Thyroid gland (tissue), 4 donors: ENCODE results near the gene STYXL1. TPM values are rescaled to one million over a fixed set of nuclear protein-coding genes. Genes with fewer than 3 reads are reported as not detected.
"Not testable (repeated sequence)": the region's sequence is repeated elsewhere in the genome, so short reads cannot be mapped to it uniquely, and the experiment has no call there.

ENCODE experiments used
- DNase-seq, 2 donors: peaks; one replicate each; pipeline ENCODE4 v3.0.0-alpha.2; 2019
- H3K27ac ChIP-seq, 3 donors: fragments of 200-600 bp; sonication (generic); 1 replicate in 2 of 3; 2 replicates in 1 of 3; pipeline ENCODE4 v1.5.1; 2016 to 2019; ENCODE audit warnings: mild to moderate bottlenecking in 1 of 3, moderate library complexity in 1 of 3
- H3K27me3 ChIP-seq: fragments of 200-600 bp; sonication (generic); one replicate; pipeline ENCODE4 v1.5.1; 2019
- H3K36me3 ChIP-seq, 2 donors: fragments of 200-600 bp; sonication (generic); one replicate each; pipeline ENCODE4 v1.5.1; 2016 to 2019
- H3K4me1 ChIP-seq, 2 donors: fragments of 200-600 bp; sonication (generic); one replicate each; pipeline ENCODE4 v1.5.1; 2017 to 2019
- H3K4me3 ChIP-seq, 3 donors: fragments of 200-600 bp; sonication (generic); replicated peaks in 1 of 3; 1 replicate in 2 of 3; 2 replicates in 1 of 3; pipeline ENCODE4 v1.5.1; 2016; ENCODE audit warnings: mild to moderate bottlenecking in 1 of 3
- H3K9me3 ChIP-seq: fragments of 200-600 bp; sonication (generic); one replicate; pipeline ENCODE4 v1.5.1; 2017
- CTCF ChIP-seq, 6 experiments: fragments of 200-600 bp in 3 of 6; fragments of 450-650 bp in 3 of 6; sonication (generic) in 3 of 6; IDR thresholded peaks; one replicate each; pipeline ENCODE4 v1.5.1; 2016 to 2019; ENCODE audit warnings: antibody characterized with exemption in 6 of 6, mild to moderate bottlenecking in 2 of 6, inconsistent platforms in 1 of 6, moderate library complexity in 1 of 6
- POLR2A ChIP-seq, 2 donors: fragments of 450-650 bp; IDR thresholded peaks; one replicate each; pipeline ENCODE4 v1.6.1; 2017; ENCODE audit warnings: antibody characterized with exemption in 2 of 2, mild to moderate bottlenecking in 2 of 2, moderate library complexity in 1 of 2
- WGBS, 2 donors: methylation state at CpG; one replicate each; pipeline ENCODE4 v1.1.5; 2017; 5-methylcytosine and 5-hydroxymethylcytosine counted together
- intact Hi-C: fragments of 100-400 bp; cut with DNase I; formaldehyde crosslinking; loops from one replicate; pipeline ENCODE4 v1.15.1; 2023
- total RNA-seq, 4 donors: library from RNA; depleted of rRNA; stranded (reverse); fragments of >200 nt; gene quantifications; one replicate each; pipeline ENCODE4 v1.2.3, GENCODE V29; 2016

STYXL1 gene
- total RNA-seq, 4 donors from 2014 or later, result 14.5 to 53.7 (median 29.1) TPM

GRCh38 chr7:76063525-76063924 lies 15.7 kb upstream of the STYXL1 start:
- peak; percentile 38 to 50 for DNase-seq
- H3K9me3 ChIP-seq, result no peaks in the 10 kb centered on the region
- H3K4me1 ChIP-seq, result peaks cover 4 to 12% of the 10 kb centered on the region in 2 donors
- WGBS, 2 donors, result 77 to 85% methylated on average over 7 to 14 of the region's 14 CpGs
- intact Hi-C loops, result loop anchor here (10.0 kb wide), 1 partner anchor 71 kb away; no protein-coding TSS in a partner anchor
- no peak overlapping the region for H3K4me3 ChIP-seq
- TF ChIP-seq CTCF (IDR thresholded peaks at IDR 0.05) (no peak), POLR2A (IDR thresholded peaks at IDR 0.05) (no peak)
- H3K27ac ChIP-seq, result no peak overlapping the region
- peaks cover 72 to 73% of the 10 kb centered on the region in 2 donors for H3K36me3 ChIP-seq
- H3K27me3 ChIP-seq, result no peaks in the 10 kb centered on the region

GRCh38 chr7:76063114-76063513 lies 15.3 kb upstream of the STYXL1 start:
- Histone ChIP-seq H3K27ac (no peak overlapping the region), H3K4me3 (no peak overlapping the region), H3K27me3 (no peaks in the 10 kb centered on the region), H3K36me3 (peaks cover 76 to 77% of the 10 kb centered on the region in 2 donors), H3K9me3 (no peaks in the 10 kb centered on the region), H3K4me1 (peaks cover 4 to 12% of the 10 kb centered on the region in 2 donors)
- TF ChIP-seq POLR2A (IDR thresholded peaks at IDR 0.05) (no peak), CTCF (IDR thresholded peaks at IDR 0.05) (no peak)
- whole genome bisulfite sequencing, 2 donors, result 78 to 90% methylated on average over 2 to 6 of the region's 10 CpGs
- intact Hi-C loops, result loop anchor here (10.0 kb wide), 1 partner anchor 72 kb away; no protein-coding TSS in a partner anchor
- DNase-seq, result no peak

GRCh38 chr7:76062254-76062653 lies 14.5 kb upstream of the STYXL1 start:
- no peaks in the 10 kb centered on the region for H3K9me3 ChIP-seq
- WGBS, 2 donors, result 96 to 98% methylated on average over 15 of the region's 15 CpGs
- no peaks in the 10 kb centered on the region for H3K27me3 ChIP-seq
- no peak for DNase-seq
- intact Hi-C loops, result loop anchor here (10.0 kb wide), 1 partner anchor 73 kb away; no protein-coding TSS in a partner anchor
- peaks cover 82 to 85% of the 10 kb centered on the region in 2 donors for H3K36me3 ChIP-seq
- no peak overlapping the region for H3K4me3 ChIP-seq
- peaks cover 4 to 12% of the 10 kb centered on the region in 2 donors for H3K4me1 ChIP-seq
- H3K27ac ChIP-seq, result no peak overlapping the region
- TF ChIP-seq POLR2A (IDR thresholded peaks at IDR 0.05) (no peak), CTCF (IDR thresholded peaks at IDR 0.05) (no peak)

- Histone ChIP-seq H3K36me3 (peaks cover 73 to 84% of the 10 kb centered on the region in 2 donors), H3K4me3 (no peak overlapping the region), H3K9me3 (no peaks in the 10 kb centered on the region), H3K27ac (peak overlapping the region in 2 of 3 donors; percentile 41 to 61), H3K27me3 (no peaks in the 10 kb centered on the region), H3K4me1 (peaks cover 4 to 12% of the 10 kb centered on the region in 2 donors)
- DNase-seq, result peak; percentile 89 to 90
- 34 to 39% methylated on average over 6 of the region's 6 CpGs for WGBS, 2 donors
- no peak for TF ChIP-seq CTCF (IDR thresholded peaks at IDR 0.05)
- no peak for TF ChIP-seq POLR2A (IDR thresholded peaks at IDR 0.05)
- intact Hi-C loops, result loop anchor here (10.0 kb wide), 1 partner anchor 74 kb away; no protein-coding TSS in a partner anchor
Measured at GRCh38 chr7:76060842-76061241, 13.0 kb upstream of the STYXL1 start.

GRCh38 chr7:76058745-76059144 lies 10.9 kb upstream of the STYXL1 start:
- H3K27me3 ChIP-seq, H3K4me3 ChIP-seq, intact Hi-C loops, H3K27ac ChIP-seq, DNase-seq, H3K9me3 ChIP-seq: not testable (repeated sequence)
- peaks cover 52 to 65% of the 10 kb centered on the region in 2 donors for H3K36me3 ChIP-seq
- peaks cover 4 to 12% of the 10 kb centered on the region in 2 donors for H3K4me1 ChIP-seq
- 94 to 95% methylated on average over 7 of the region's 7 CpGs for whole genome bisulfite sequencing, 2 donors
